GM23338 (cell line): ENCODE data around the gene ZWINT. TPM values are rescaled to one million over a fixed set of nuclear protein-coding genes. Genes with fewer than 3 reads are reported as not detected.

Experiments used
- ATAC-seq: fragments of 200-7000 bp; cut with Tn5 transposase; 3 replicates; pipeline ENCODE4 v1.9.1; 2020
- DNase-seq: peaks from one replicate; pipeline ENCODE4 v3.0.0-alpha.2; 2015; ENCODE audit warnings: low spot score
- H2AFZ ChIP-seq: fragments of 200-600 bp; sonication (generic); 2 replicates; pipeline ENCODE4 v1.8.0; 2016; ENCODE audit warnings: antibody characterized with exemption, mild to moderate bottlenecking, moderate library complexity
- H3F3A ChIP-seq: fragments of 200-600 bp; sonication (generic); replicated peaks from 2 replicates; pipeline ENCODE4 v1.8.0; 2017; ENCODE audit warnings: antibody characterized with exemption, mixed run types, low read depth
- H3K27ac ChIP-seq: fragments of 200-600 bp; sonication (generic); 2 replicates; pipeline ENCODE4 v1.6.1; 2016; ENCODE audit warnings: low read depth
- H3K27me3 ChIP-seq: fragments of 200-600 bp; sonication (generic); 2 replicates; pipeline ENCODE4 v1.8.0; 2016; ENCODE audit warnings: mild to moderate bottlenecking, mixed run types, moderate library complexity; ENCODE audit not compliant: insufficient read depth
- H3K36me3 ChIP-seq: fragments of 200-600 bp; sonication (generic); 2 replicates; pipeline ENCODE4 v1.8.0; 2016; ENCODE audit warnings: mild to moderate bottlenecking; ENCODE audit not compliant: insufficient read depth
- H3K4me1 ChIP-seq: fragments of 200-600 bp; sonication (generic); 2 replicates; pipeline ENCODE4 v1.8.0; 2016; ENCODE audit warnings: mild to moderate bottlenecking, moderate library complexity; ENCODE audit not compliant: insufficient read depth
- H3K4me2 ChIP-seq: fragments of 200-600 bp; sonication (generic); 2 replicates; pipeline ENCODE4 v1.7.1; 2017; ENCODE audit warnings: mixed run types
- H3K4me3 ChIP-seq: fragments of 200-600 bp; sonication (generic); 2 replicates; pipeline ENCODE4 v1.6.1; 2016; ENCODE audit warnings: mixed run types
- H3K79me2 ChIP-seq: fragments of 200-600 bp; sonication (generic); replicated peaks from 2 replicates; pipeline ENCODE4 v1.8.0; 2017; ENCODE audit warnings: mild to moderate bottlenecking; ENCODE audit not compliant: insufficient read depth
- H3K9me2 ChIP-seq: fragments of 200-600 bp; sonication (generic); 2 replicates; pipeline ENCODE4 v1.8.0; 2017; ENCODE audit not compliant: insufficient read depth
- H4K20me1 ChIP-seq: fragments of 200-600 bp; sonication (generic); replicated peaks from 2 replicates; pipeline ENCODE4 v1.8.0; 2017; ENCODE audit warnings: mild to moderate bottlenecking; ENCODE audit not compliant: insufficient read depth
- H3K27ac Mint-ChIP-seq: 2 replicates; pipeline ENCODE4 v1.8.0; 2020; ENCODE audit warnings: inconsistent platforms, mild to moderate bottlenecking, moderate library complexity, mixed read lengths
- H3K27me3 Mint-ChIP-seq: 3 replicates; pipeline ENCODE4 v1.8.0; 2022; ENCODE audit warnings: low read depth, mild to moderate bottlenecking, moderate library complexity, mixed read lengths, inconsistent platforms; ENCODE audit not compliant: insufficient read depth, poor library complexity
- H3K36me3 Mint-ChIP-seq: 3 replicates; pipeline ENCODE4 v1.8.0; 2021; ENCODE audit warnings: low read depth, mild to moderate bottlenecking, inconsistent platforms, moderate library complexity, mixed read lengths
- H3K4me1 Mint-ChIP-seq: 3 replicates; pipeline ENCODE4 v1.8.0; 2020; ENCODE audit warnings: mild to moderate bottlenecking, inconsistent platforms, mixed read lengths
- H3K4me3 Mint-ChIP-seq: 3 replicates; pipeline ENCODE4 v1.8.0; 2021; ENCODE audit warnings: moderate library complexity, mild to moderate bottlenecking, inconsistent platforms, mixed read lengths
- H3K9me3 Mint-ChIP-seq: 3 replicates; pipeline ENCODE4 v1.8.0; 2020; ENCODE audit warnings: moderate library complexity, mild to moderate bottlenecking, inconsistent platforms, mixed read lengths
- CREB1 ChIP-seq: fragments of 250-450 bp; sonication (Bioruptor Pico); IDR thresholded peaks from 2 replicates; pipeline ENCODE4 v1.5.0; 2020; ENCODE audit warnings: low read depth, mild to moderate bottlenecking, moderate library complexity
- EZH2 ChIP-seq: fragments of 200-600 bp; sonication (generic); IDR thresholded peaks from one replicate; pipeline ENCODE4 v1.8.0; 2017; ENCODE audit warnings: antibody characterized with exemption, mild to moderate bottlenecking, low read depth; ENCODE audit not compliant: unreplicated experiment
- EZH2phosphoT487 ChIP-seq: fragments of 200-600 bp; sonication (generic); IDR thresholded peaks from one replicate; pipeline ENCODE4 v1.8.1; 2018; ENCODE audit warnings: antibody characterized with exemption; ENCODE audit not compliant: unreplicated experiment
- JUNB ChIP-seq: IDR thresholded peaks from one replicate; pipeline ENCODE4 v1.6.1; 2016; ENCODE audit warnings: antibody characterized with exemption; ENCODE audit not compliant: unreplicated experiment
- NANOG ChIP-seq: IDR thresholded peaks from 2 replicates; pipeline ENCODE4 v1.6.1; 2016; ENCODE audit warnings: antibody characterized with exemption, borderline replicate concordance
- POLR2AphosphoS5 ChIP-seq: IDR thresholded peaks from 2 replicates; pipeline ENCODE4 v1.6.1; 2016; ENCODE audit warnings: antibody characterized with exemption, low read depth
- polyA plus RNA-seq: library from polyadenylated mRNA; unstranded; fragments of >200 nt; fragmentation: Nextera tagmentation; extraction: Ambion mirVana; gene quantifications from 2 replicates; pipeline ENCODE4 v1.2.1, GENCODE V29; 2016
- total RNA-seq: library from RNA; depleted of rRNA; stranded (reverse); fragments of >200 nt; shearing (Covaris generic); gene quantifications from 2 replicates; pipeline ENCODE4 v1.2.3, GENCODE V29; 2014
- TF ChIP-seq, protein P1 (sequence below): IDR thresholded peaks from one replicate; pipeline ENCODE4 v1.6.1; 2018; ENCODE audit warnings: antibody characterized with exemption; ENCODE audit not compliant: unreplicated experiment
- TF ChIP-seq, protein P2 (sequence below): IDR thresholded peaks from 2 replicates; pipeline ENCODE4 v1.6.1; 2016; ENCODE audit warnings: antibody characterized with exemption
- TF ChIP-seq, protein P3 (sequence below), 2 experiments: fragments of 200-600 bp in 1 of 2; sonication (generic) in 1 of 2; conservative IDR thresholded peaks; 2 replicates each; pipeline versions ENCODE4 v1.5.1 to v1.6.1; 2016 to 2017; ENCODE audit warnings: antibody characterized with exemption in 2 of 2, low read depth in 2 of 2, mild to moderate bottlenecking in 2 of 2, moderate library complexity in 1 of 2

ZWINT gene
- total and polyA plus RNA-seq, 2 experiments from 2014 or later = 83.7 to 109 TPM

DNA sequence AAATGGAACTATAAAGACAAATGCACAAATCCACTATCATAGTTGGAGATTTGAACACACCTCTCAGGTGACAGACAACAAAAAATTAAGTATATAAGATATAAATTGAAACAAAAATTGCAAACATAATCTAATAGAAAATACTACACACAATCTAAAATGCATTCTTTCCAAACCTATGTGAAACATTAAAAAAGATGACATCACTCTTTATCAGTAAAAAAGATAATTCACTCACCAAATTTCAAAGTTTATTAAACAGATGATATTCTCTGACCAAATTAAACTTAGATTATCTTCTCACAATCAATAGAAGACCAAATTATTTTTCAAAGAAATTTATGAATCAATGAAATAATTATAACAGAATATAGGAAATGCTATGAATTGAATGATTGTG, 4.0 kb downstream of the ZWINT start:
- no peak overlapping the region for H2AFZ ChIP-seq
- no peaks in the 10 kb centered on the region for H3K9me3 Mint-ChIP-seq
- H3K27me3 Mint-ChIP-seq = peaks cover 9% of the 10 kb centered on the region
- ATAC-seq (no peak), DNase-seq (no peak)
- 0 out of 2 replicates have a peak, but pooled peaks cover 4% of the 10 kb centered on the region for H3K4me1 ChIP-seq
- no peak overlapping the region for H3K4me3 ChIP-seq
- no peaks in the 10 kb centered on the region for H3K27me3 ChIP-seq
- H4K20me1 ChIP-seq = peaks cover 6% of the 10 kb centered on the region; the same call in 1 of the 2 replicates
- H3K9me2 ChIP-seq = no peaks in the 10 kb centered on the region
- H3K79me2 ChIP-seq = peaks cover 33% of the 10 kb centered on the region
- TF ChIP-seq EZH2phosphoT487 = no peak
- TF ChIP-seq CREB1 (CRISPR knock-in tag) = no peak
- no peak for TF ChIP-seq NANOG
- no peak for TF ChIP-seq POLR2AphosphoS5
- TF ChIP-seq, protein P1, sequence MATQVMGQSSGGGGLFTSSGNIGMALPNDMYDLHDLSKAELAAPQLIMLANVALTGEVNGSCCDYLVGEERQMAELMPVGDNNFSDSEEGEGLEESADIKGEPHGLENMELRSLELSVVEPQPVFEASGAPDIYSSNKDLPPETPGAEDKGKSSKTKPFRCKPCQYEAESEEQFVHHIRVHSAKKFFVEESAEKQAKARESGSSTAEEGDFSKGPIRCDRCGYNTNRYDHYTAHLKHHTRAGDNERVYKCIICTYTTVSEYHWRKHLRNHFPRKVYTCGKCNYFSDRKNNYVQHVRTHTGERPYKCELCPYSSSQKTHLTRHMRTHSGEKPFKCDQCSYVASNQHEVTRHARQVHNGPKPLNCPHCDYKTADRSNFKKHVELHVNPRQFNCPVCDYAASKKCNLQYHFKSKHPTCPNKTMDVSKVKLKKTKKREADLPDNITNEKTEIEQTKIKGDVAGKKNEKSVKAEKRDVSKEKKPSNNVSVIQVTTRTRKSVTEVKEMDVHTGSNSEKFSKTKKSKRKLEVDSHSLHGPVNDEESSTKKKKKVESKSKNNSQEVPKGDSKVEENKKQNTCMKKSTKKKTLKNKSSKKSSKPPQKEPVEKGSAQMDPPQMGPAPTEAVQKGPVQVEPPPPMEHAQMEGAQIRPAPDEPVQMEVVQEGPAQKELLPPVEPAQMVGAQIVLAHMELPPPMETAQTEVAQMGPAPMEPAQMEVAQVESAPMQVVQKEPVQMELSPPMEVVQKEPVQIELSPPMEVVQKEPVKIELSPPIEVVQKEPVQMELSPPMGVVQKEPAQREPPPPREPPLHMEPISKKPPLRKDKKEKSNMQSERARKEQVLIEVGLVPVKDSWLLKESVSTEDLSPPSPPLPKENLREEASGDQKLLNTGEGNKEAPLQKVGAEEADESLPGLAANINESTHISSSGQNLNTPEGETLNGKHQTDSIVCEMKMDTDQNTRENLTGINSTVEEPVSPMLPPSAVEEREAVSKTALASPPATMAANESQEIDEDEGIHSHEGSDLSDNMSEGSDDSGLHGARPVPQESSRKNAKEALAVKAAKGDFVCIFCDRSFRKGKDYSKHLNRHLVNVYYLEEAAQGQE = no peak
- no peak overlapping the region for H3K27ac ChIP-seq
- no peak overlapping the region for H3K27ac Mint-ChIP-seq
- peaks cover 53% of the 10 kb centered on the region for H3K36me3 Mint-ChIP-seq
- peaks cover 20% of the 10 kb centered on the region; the same call in 1 of the 2 replicates for H3K36me3 ChIP-seq
- H3F3A ChIP-seq = no peaks in the 10 kb centered on the region
- no peak overlapping the region for H3K4me3 Mint-ChIP-seq
- H3K4me1 Mint-ChIP-seq = no peaks in the 10 kb centered on the region; the same call in 2 of the 3 replicates
- H3K4me2 ChIP-seq = no peak overlapping the region

DNA sequence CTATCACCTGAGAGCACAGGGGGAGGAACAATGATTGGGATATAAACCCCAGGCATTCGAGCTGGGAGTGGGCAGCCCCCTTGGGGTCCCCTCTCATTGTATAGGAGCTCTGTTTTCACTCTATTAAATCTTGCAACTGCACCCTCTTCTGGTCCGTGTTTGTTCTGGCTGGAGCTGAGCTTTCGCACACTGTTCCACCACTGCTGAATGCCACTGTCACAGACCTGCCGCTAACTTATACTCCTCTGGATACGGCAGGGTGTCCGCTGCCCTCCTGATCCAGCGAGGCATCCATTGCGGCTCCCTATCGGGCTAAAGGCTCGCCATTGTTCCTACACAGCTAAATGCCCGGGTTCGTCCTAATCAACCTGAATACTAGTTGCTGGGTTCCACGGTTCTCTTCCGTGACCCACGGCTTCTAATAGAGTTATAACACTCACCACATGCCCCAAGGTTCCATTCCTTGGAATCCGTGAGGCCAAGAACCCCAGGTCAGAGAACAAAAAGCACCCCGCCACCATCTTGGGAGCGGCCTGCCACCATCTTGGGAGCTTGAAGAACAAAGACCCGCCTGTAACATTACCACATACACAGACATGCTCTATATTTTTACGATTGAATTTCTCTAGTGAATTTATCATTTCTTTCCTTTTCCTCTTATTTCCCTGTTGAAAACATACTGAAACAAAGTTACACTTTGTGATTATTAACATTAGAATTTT, 9.0 kb downstream of the ZWINT start:
- Histone ChIP-seq H3K79me2 (peaks cover 6% of the 10 kb centered on the region; the same call in 1 of the 2 replicates), H3K36me3 (peaks cover 7% of the 10 kb centered on the region; the same call in 1 of the 2 replicates), H3K27me3 (no peaks in the 10 kb centered on the region), H3K27ac (no peak overlapping the region), H3K4me2 (no peak overlapping the region), H4K20me1 (peaks cover 6% of the 10 kb centered on the region; the same call in 1 of the 2 replicates), H3K4me1 (no peaks in the 10 kb centered on the region), H3K9me2 (no peaks in the 10 kb centered on the region), H3K4me3 (no peak overlapping the region), H2AFZ (no peak overlapping the region), H3F3A (no peaks in the 10 kb centered on the region)
- Mint-ChIP-seq H3K4me3 (no peak overlapping the region), H3K4me1 (no peaks in the 10 kb centered on the region), H3K36me3 (peaks cover 18% of the 10 kb centered on the region; the same call in 2 of the 3 replicates), H3K27me3 (no peaks in the 10 kb centered on the region), H3K27ac (peak overlapping the region; percentile 77; the same call in 1 of the 2 replicates), H3K9me3 (no peaks in the 10 kb centered on the region)
- DNase-seq (peak; percentile 28), ATAC-seq (peak; percentile 74)
- TF ChIP-seq, protein P2, sequence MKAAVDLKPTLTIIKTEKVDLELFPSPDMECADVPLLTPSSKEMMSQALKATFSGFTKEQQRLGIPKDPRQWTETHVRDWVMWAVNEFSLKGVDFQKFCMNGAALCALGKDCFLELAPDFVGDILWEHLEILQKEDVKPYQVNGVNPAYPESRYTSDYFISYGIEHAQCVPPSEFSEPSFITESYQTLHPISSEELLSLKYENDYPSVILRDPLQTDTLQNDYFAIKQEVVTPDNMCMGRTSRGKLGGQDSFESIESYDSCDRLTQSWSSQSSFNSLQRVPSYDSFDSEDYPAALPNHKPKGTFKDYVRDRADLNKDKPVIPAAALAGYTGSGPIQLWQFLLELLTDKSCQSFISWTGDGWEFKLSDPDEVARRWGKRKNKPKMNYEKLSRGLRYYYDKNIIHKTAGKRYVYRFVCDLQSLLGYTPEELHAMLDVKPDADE = no peak
- TF ChIP-seq EZH2 (no peak), JUNB (no peak), NANOG (no peak), POLR2AphosphoS5 (no peak)
- TF ChIP-seq, protein P3, sequence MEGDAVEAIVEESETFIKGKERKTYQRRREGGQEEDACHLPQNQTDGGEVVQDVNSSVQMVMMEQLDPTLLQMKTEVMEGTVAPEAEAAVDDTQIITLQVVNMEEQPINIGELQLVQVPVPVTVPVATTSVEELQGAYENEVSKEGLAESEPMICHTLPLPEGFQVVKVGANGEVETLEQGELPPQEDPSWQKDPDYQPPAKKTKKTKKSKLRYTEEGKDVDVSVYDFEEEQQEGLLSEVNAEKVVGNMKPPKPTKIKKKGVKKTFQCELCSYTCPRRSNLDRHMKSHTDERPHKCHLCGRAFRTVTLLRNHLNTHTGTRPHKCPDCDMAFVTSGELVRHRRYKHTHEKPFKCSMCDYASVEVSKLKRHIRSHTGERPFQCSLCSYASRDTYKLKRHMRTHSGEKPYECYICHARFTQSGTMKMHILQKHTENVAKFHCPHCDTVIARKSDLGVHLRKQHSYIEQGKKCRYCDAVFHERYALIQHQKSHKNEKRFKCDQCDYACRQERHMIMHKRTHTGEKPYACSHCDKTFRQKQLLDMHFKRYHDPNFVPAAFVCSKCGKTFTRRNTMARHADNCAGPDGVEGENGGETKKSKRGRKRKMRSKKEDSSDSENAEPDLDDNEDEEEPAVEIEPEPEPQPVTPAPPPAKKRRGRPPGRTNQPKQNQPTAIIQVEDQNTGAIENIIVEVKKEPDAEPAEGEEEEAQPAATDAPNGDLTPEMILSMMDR (conservative IDR thresholded peaks at IDR 0.05; ENCODE audit: low read depth in 2 of 2) = peak; percentile 10 to 36; a peak in 2 of 4 replicates
